HG03457 (cell line): ENCODE measurements around the gene ZFP36L1.

Experiments
- ATAC-seq: cut with Tn5 transposase; IDR thresholded peaks from one replicate; pipeline ENCODE4 v1.9.1; 2021; ENCODE audit warnings: moderate number of reproducible peaks; ENCODE audit not compliant: unreplicated experiment

Gene ZFP36L1

DNA sequence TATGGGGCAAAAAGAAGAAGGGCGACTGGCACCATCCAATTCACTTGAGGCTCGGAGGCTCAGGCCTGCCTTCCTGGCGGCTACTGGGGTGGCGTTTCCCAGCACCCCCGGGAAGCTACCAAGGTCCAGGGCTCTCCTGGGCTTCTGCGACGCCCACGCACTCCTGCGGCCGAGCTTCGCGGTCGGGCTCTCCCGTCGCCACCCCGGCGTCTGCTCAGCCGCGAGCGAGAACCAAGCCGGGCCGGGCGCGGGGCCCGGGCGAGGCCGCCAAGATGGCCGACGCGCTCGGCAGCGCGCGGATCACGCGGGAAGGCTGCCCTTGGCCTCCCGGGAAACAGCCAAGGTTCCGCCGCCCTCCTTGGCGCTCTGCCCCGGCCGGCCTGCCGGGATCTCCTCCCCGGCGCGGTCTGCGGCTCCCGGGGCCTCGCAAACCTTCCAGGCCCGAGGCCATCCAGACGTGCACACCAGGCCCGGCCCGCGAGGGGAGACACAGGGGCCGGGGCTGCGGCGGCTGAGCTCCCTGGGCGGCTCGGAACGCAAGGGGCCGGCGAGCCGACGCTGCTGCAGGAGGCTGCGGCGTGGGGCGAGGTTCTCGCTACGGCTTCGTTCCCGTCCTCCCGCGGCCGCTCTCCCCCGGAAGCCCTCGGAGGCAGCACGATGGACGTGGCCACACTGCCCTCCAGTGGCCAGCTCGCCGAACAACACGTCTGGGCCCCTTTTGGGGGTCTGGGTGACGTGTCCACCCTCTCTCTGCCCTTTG is 23.5 kb upstream of the ZFP36L1 start:
- ATAC-seq = peak; percentile 30

- no peak for ATAC-seq
These were observed 22.7 kb upstream of the ZFP36L1 start for GRCh38 chr14:68815298-68816182.

- no peak for ATAC-seq
These were observed 21.9 kb upstream of the ZFP36L1 start for GRCh38 chr14:68814539-68815297.

DNA sequence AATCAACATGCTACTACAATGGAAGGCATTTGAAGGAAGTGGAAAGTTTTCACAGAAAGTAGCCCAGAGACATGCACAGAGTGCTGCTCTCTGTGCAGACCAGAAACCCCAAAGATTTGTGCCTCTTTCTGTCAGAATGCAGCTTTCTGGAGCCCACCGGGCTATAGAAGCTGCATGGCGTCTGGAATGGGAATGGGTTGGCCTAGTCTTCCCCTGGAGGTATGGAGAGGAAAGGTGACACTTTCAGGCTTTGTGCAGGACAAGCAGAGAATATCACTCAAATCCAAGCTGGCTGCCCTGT is 21.3 kb upstream of the ZFP36L1 start:
- no peak for ATAC-seq

DNA sequence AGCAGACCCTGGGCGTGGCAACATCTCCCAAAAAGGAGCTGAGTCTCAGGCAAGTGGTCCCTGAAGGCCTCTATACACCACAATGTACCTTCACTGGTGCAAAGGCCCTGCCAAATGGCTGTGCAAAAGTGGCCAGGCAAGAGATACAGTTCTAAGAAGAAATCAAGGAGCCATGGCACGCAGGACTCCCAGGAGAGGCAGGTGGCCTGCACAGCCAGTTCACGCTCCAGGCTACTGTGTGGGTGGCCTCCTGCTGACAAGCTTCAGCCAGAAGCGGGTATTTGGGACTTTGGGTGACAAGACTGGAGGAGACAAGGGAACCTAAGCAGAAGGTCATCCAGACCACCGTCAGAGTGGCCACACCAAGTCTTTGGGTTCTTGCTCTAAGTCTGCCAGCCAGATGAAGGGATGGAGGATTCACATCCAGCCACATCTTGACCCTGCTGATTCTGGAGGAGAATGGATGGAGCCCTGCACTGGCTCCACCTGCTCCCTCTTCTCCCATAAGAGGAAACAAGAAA is 20.5 kb upstream of the ZFP36L1 start:
- no peak for ATAC-seq

DNA sequence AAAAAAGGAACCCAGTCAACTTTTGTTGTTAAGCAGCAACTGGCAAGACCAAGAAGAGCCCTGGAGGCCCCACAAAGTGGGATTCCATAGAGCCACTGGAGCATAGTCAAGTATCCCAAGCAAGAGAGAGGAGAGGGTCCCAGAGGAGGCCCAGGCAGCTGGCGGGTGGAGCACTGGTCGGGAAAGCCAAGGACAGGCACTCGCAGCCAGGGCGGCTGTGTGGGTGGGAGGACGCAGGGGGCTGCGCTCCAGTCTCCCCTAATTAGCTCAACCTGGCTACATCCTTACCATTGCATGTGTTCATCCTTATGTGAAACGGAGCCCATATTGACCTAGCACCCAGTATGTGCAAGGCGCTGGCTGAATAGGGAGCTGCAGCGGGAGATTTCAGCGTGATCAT is 18.3 kb upstream of the ZFP36L1 start:
- ATAC-seq = no peak

GRCh38 chr14:68810173-68811153 is 17.6 kb upstream of the ZFP36L1 start:
- ATAC-seq = no peak

DNA sequence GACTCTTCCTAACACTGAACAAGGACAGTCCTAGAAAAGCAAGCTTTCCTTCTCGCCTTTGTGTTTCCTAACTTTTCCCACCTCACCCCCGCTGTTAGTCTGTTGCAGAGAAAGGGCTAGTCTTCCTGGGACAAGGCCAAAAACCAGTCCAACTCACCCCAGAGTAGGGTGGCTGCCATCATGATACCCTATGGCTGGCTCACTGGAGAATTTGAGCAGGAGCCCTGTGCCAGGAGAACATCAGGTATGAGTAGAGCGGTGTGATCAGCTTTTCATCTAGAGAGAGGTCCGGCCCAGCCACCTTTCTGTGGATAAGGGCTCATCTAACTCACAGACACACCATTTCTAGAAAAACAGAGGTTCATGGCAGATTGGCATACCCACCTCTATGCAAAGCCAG is 16.7 kb upstream of the ZFP36L1 start:
- no peak for ATAC-seq

DNA sequence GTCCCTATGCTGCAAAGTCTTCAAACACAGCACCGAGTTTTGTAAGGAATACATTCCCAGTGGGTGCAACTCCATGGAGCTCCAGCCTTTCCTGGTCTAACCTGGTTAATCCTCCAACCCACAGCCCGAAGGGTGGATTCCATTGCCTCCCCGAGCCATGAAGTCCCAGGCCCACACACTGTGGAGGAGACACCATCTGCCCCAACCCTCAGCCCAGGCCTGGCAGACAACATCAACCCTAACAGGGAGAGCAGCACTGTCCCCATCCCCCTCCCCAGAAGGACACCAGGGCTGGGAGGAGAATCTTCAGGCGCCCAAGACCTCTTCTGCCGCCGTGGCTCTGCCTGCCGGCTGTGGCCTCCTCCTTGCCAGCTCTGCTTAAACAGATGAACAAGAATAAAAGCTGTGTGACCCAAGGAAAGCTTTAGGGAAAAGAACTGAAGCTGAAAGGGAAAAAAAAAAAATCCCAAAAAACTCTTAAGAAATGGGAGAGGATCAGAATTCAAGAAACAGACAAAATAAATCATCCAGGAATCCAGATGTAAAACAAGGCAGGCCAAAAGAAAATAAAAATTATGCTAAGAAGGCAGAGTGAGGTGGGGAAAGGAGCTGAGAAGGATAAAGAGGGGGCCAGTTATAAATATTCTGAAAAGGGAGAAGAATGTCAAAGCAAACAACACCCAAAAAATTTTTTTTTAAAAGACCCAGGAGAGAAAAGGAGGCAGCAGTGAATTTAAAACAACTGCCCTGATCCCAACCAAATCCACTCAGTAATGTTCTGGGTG is 16.0 kb upstream of the ZFP36L1 start:
- ATAC-seq = no peak

DNA sequence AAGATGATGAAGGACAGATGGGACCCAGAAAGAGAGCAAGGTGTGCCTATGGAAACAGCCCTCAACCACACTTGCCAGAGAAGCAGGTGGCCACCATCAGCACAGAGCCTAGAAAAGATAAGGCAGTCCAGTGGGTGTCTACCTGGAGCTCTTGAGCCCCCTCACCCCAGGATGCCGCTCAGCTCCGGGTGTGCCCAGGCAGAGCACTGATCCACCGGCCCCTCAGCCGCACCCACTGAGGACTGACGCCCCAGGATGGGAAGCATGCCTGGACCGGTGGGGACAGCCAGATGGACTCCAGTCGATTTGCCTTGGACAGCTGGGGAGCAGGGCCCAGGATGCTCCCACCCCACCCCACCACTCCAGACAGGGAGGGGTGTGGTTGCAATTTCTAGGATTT is 15.1 kb upstream of the ZFP36L1 start:
- ATAC-seq = no peak

GRCh38 chr14:68807148-68807600 is 14.3 kb upstream of the ZFP36L1 start:
- ATAC-seq = no peak

DNA sequence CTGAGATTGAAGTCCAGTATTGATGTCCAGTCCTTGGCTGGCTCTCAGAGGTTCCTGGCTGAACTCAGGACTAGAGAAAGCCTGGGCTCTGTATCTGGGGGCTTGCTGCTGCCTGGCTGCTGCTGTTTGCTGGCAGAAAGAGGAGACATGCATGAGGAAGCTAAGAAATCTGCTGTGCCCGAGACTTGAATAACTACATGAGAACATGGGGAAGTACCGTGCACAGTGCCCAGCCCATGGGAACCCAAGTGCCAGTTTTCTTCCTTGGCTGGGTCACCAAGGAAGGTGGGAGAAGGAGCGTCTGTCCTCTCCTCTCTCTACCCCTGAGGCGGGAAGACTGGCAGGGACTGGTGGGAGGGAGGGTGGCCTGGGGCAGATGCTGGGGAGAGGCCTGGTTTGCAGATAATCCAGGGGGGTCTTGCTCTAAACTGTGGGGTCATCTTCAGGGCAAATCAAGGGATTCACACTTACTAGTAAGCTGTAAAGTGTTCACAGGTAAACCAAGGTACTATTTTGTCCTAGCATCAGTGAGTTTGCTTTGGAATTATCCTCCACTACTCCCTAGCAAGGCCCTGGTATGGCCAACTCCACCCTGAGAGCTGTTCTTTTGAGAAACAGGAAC is 13.8 kb upstream of the ZFP36L1 start:
- no peak for ATAC-seq

- ATAC-seq = no peak
These were observed 12.5 kb upstream of the ZFP36L1 start for GRCh38 chr14:68805414-68805813.

DNA sequence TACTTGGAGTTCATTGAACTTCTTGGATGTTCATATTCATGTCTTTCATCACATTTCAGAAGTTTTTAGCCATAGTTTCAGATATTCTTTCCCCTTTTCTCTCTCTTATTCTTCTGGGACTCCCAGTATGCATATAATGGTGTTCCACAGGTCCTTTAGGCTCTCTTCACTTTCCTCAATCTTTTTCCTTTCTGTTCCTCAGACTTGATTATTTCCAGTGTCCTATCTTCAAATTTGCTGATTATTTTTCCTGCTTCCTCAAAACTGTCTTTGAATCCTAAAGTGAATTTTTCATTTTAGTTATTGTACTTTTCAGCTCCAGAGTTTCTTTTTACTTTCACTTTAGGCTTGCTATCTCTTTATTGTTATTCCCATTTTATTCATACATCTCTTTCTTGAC is 8.8 kb upstream of the ZFP36L1 start:
- no peak for ATAC-seq

GRCh38 chr14:68800953-68801352 is 8.1 kb upstream of the ZFP36L1 start:
- no peak for ATAC-seq

- ATAC-seq = no peak
These were observed 7.5 kb upstream of the ZFP36L1 start for GRCh38 chr14:68800390-68800789.

DNA sequence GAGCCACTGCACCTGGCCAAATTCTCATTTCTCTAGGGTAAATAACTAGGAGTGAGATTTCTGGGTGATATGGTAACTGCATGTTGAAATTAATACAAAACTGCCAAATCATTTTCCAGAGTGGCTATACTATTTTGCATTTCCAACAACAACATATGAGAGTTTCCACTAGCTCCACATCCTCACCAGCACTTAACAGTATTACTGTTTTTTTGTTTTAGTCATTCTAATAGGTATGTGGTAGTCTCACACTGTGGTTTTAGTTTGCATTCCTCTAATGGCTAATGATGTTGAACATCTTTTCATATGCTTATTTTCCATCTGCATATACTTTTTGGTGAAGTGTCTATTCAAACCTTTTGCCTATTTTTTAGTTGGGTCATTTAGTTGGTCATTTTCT is 5.8 kb upstream of the ZFP36L1 start:
- ATAC-seq = no peak

DNA sequence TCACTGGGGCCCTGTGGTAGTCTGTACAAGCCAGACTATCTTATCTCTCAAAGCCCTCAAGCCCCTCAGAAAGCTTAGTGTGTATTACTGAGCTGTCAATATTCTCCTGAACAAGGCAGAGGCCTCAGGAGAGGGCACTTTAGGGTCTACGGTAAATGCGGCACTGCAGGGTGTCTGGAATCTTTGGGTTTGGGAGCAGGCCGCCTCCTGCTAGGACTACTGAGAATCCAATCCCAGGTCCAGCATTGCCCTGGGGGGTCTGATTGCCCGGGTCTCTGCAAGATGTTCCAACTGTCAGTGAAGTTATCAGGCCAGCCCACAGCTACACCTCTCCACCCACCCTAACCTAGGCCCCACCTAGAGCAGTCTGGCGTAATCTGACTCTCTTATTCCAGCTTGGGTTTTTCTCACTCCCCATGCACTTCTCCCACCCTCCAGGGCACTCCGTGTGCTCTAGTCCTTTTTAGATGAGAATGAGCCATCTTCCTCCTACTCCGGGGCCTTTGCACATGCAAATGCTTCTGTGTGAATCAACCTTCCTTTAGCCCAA is 4.3 kb upstream of the ZFP36L1 start:
- ATAC-seq = no peak
